Occipital lobe (tissue), 2 donors: ENCODE measurements around the gene SRSF9. TPM values are rescaled to one million over a fixed set of nuclear protein-coding genes. Genes with fewer than 3 reads are reported as not detected.
"Not testable (repeated sequence)": the region's sequence is repeated elsewhere in the genome, so short reads cannot be mapped to it uniquely, and the experiment has no call there.

Experiments
- DNase-seq: peaks from one replicate; lab custom pipeline; 2025; lab: John Stamatoyannopoulos, UW
- total RNA-seq: library from RNA; depleted of rRNA; stranded (reverse); fragments of >200 nt; gene quantifications from one replicate; pipeline ENCODE4 v1.2.3, GENCODE V29; 2014

Gene SRSF9
- 87.8 TPM for total RNA-seq

- peak; percentile 93 for DNase-seq
These were observed at the start of gene SRSF9 for GRCh38 chr12:120469450-120470149. TSS of gene SRSF9 (minus strand) at chr12:120469748. CDS start at chr12:120469609, 139 bp downstream.

GRCh38 chr12:120519324-120519723, 49.8 kb upstream of the SRSF9 start:
- DNase-seq, result not testable (repeated sequence)

- no peak for DNase-seq
These were observed 45.9 kb upstream of the SRSF9 start for GRCh38 chr12:120515496-120515895.

- DNase-seq, result peak; percentile 6
These were observed 44.5 kb upstream of the SRSF9 start for GRCh38 chr12:120514002-120514401.

GRCh38 chr12:120508537-120508936, 39.0 kb upstream of the SRSF9 start:
- DNase-seq, result no peak

- no peak for DNase-seq
These were observed 35.0 kb upstream of the SRSF9 start for GRCh38 chr12:120504587-120504986.

GRCh38 chr12:120500581-120500980, 31.0 kb upstream of the SRSF9 start:
- DNase-seq, result no peak

GRCh38 chr12:120498870-120499515, 29.4 kb upstream of the SRSF9 start:
- DNase-seq, result no peak

GRCh38 chr12:120497524-120498150, 28.1 kb upstream of the SRSF9 start:
- DNase-seq, result no peak

- DNase-seq, result peak; percentile 75
These were observed 27.1 kb upstream of the SRSF9 start for GRCh38 chr12:120496413-120497340.

- peak; percentile 96 for DNase-seq
These were observed 26.3 kb upstream of the SRSF9 start, which contains the start of gene DYNLL1 for GRCh38 chr12:120495731-120496412. TSS of gene DYNLL1 (plus strand) at chr12:120496113. CDS start at chr12:120496422, 309 bp downstream.

GRCh38 chr12:120495186-120495730, 25.7 kb upstream of the SRSF9 start:
- no peak for DNase-seq

- no peak for DNase-seq
These were observed 21.4 kb upstream of the SRSF9 start for GRCh38 chr12:120490833-120491512.

- no peak for DNase-seq
These were observed 20.8 kb upstream of the SRSF9 start for GRCh38 chr12:120490325-120490724.

GRCh38 chr12:120489018-120489417, 19.5 kb upstream of the SRSF9 start:
- no peak for DNase-seq

GRCh38 chr12:120488057-120488640, 18.6 kb upstream of the SRSF9 start:
- peak; percentile 49 for DNase-seq

- DNase-seq, result not testable (repeated sequence)
These were observed 18.0 kb upstream of the SRSF9 start for GRCh38 chr12:120487552-120487951.

- DNase-seq, result no peak
These were observed 16.7 kb upstream of the SRSF9 start for GRCh38 chr12:120485961-120486881.
